GM12878 (cell line): Measurements from ENCODE around the gene AFAP1L2. TPM values are rescaled to one million over a fixed set of nuclear protein-coding genes. Genes with fewer than 3 reads are reported as not detected.

ENCODE experiments used
- ATAC-seq: fragments of 200-7000 bp; cut with Tn5 transposase; 3 replicates; pipeline ENCODE4 v1.9.1; 2020; ENCODE audit warnings: mild to moderate bottlenecking, moderate library complexity
- BruUV-seq: library from RNA; stranded (reverse); fragments of 400-500 nt; replicated peaks from 2 replicates; lab custom pipeline; 2021; lab: Mats Ljungman, UMichigan
- CTCF ChIA-PET: fragments of 300-600 bp; sonication (Branson Sonifier 250); formaldehyde crosslinking; extraction: SDS; loops from one replicate; lab custom pipeline; 2021; ENCODE audit warnings: inconsistent platforms; lab: Yijun Ruan, JAX
- POLR2A ChIA-PET: fragments of 350-600 bp; formaldehyde crosslinking; extraction: SDS; loops from one replicate; lab custom pipeline; 2021; ENCODE audit warnings: inconsistent platforms; lab: Charles Lee
- RAD21 ChIA-PET: fragments of 300-600 bp; sonication (Branson Sonifier 250); formaldehyde crosslinking; loops from one replicate; lab custom pipeline; 2023; ENCODE audit warnings: antibody characterized with exemption; ENCODE audit not compliant: unreplicated experiment; lab: Charles Lee
- SMC1A ChIA-PET: fragments of 300-600 bp; sonication (Branson Sonifier 250); formaldehyde crosslinking; loops from one replicate; lab custom pipeline; 2023; ENCODE audit not compliant: unreplicated experiment, uncharacterized antibody; lab: Charles Lee
- DNase-seq: peaks from one replicate; pipeline ENCODE4 v3.0.0-alpha.2; 2011; ENCODE audit warnings: low read depth, low spot score
- FAIRE-seq: peaks from 3 replicates; lab custom pipeline; 2011; peaks lifted over from hg19 to GRCh38; lab: Jason Lieb, UNC
- H2AFZ ChIP-seq: 2 replicates; pipeline ENCODE4 v1.6.0; 2011; ENCODE audit warnings: low read depth, low read length, control low read depth; ENCODE audit not compliant: control insufficient read depth
- H3K27ac ChIP-seq: 2 replicates; pipeline ENCODE4 v1.5.1; 2011; ENCODE audit warnings: control low read depth; ENCODE audit not compliant: control insufficient read depth, insufficient read depth
- H3K27me3 ChIP-seq, 2 experiments: replicated peaks in 1 of 2; 2 replicates each; pipeline versions ENCODE4 v1.6.0 to v1.6.1; 2011; ENCODE audit warnings: low read length in 1 of 2; ENCODE audit not compliant: control insufficient read depth in 2 of 2, insufficient read depth in 2 of 2
- H3K36me3 ChIP-seq, 2 experiments: 2 replicates each; pipeline ENCODE4 v1.5.1; 2011; ENCODE audit warnings: low read length in 1 of 2; ENCODE audit not compliant: control insufficient read depth in 2 of 2, insufficient read depth in 2 of 2
- H3K4me1 ChIP-seq: 2 replicates; pipeline ENCODE4 v1.6.1; 2011; ENCODE audit warnings: mild to moderate bottlenecking, low read length, moderate library complexity, mixed read lengths; ENCODE audit not compliant: control insufficient read depth, insufficient read depth
- H3K4me2 ChIP-seq: 2 replicates; pipeline ENCODE4 v1.6.0; 2011; ENCODE audit warnings: control low read depth; ENCODE audit not compliant: control insufficient read depth, insufficient read depth
- H3K4me3 ChIP-seq: fragments of 200-600 bp; sonication (generic); 2 replicates; pipeline ENCODE4 v1.5.1; 2016
- H3K79me2 ChIP-seq: 2 replicates; pipeline ENCODE4 v1.6.0; 2011; ENCODE audit warnings: low read length; ENCODE audit not compliant: control insufficient read depth, insufficient read depth
- H3K9ac ChIP-seq: 2 replicates; pipeline ENCODE4 v1.8.0; 2011; ENCODE audit warnings: low read length, control low read depth, mixed read lengths; ENCODE audit not compliant: control insufficient read depth, insufficient read depth
- H3K9me3 ChIP-seq: replicated peaks from 3 replicates; pipeline ENCODE4 v1.5.1; 2011; ENCODE audit warnings: mild to moderate bottlenecking, low read length; ENCODE audit not compliant: control insufficient read depth, insufficient read depth
- H4K20me1 ChIP-seq: 2 replicates; pipeline ENCODE4 v1.6.0; 2011; ENCODE audit not compliant: control insufficient read depth, insufficient read depth
- NFXL1 ChIP-seq: fragments of 450-650 bp; IDR thresholded peaks from 2 replicates; pipeline ENCODE4 v1.6.1; 2017; ENCODE audit warnings: antibody characterized with exemption, mild to moderate bottlenecking, borderline replicate concordance
- NR2F1 ChIP-seq: fragments of 450-650 bp; conservative IDR thresholded peaks from 2 replicates; pipeline ENCODE4 v1.6.1; 2017; ENCODE audit warnings: mild to moderate bottlenecking
- ZNF24 ChIP-seq: fragments of 450-650 bp; IDR thresholded peaks from 2 replicates; pipeline ENCODE4 v1.6.1; 2017; ENCODE audit warnings: antibody characterized with exemption, mild to moderate bottlenecking
- WGBS: methylation state at CpG from one replicate; pipeline ENCODE4 v1.1.6; 2016; ENCODE audit warnings: low lambda C conversion rate; ENCODE audit not compliant: insufficient replicate concordance, insufficient coverage; ENCODE audit errors: missing lambda C conversion rate; 5-methylcytosine and 5-hydroxymethylcytosine counted together
- in situ Hi-C: fragments of 300-500 bp; cut with MboI; formaldehyde crosslinking; loops from 9 replicates; pipeline ENCODE4 v1.14.3; 2018; ENCODE audit warnings: mixed read lengths
- intact Hi-C: fragments of 100-400 bp; cut with micrococcal nuclease; formaldehyde crosslinking; loops from one replicate; pipeline ENCODE4 v1.14.2; 2022; ENCODE audit not compliant: unreplicated experiment
- polyA plus RNA-seq, 11 experiments: library from polyadenylated mRNA; depleted of rRNA in 4 of 11; unstranded in 6 of 11; stranded (reverse) in 5 of 11; fragments of >200 nt; fragmentation: Nextera tagmentation in 4 of 11; fragmentation: Illumina TruSeq in 1 of 11; extraction: Ambion mirVana in 4 of 11; extraction: Trizol in 1 of 11; gene quantifications; 1 replicate in 1 of 11; 2 replicates in 10 of 11; pipeline versions ENCODE4 v1.2.1 to v1.2.3, GENCODE V29; 2011 to 2016; ENCODE audit warnings: inconsistent platforms in 2 of 11, missing spikeins in 2 of 11, low read depth in 1 of 11
- total RNA-seq, 4 experiments: library from RNA; depleted of rRNA in 3 of 4; stranded (reverse); fragments of >200 nt in 3 of 4; fragmentation: Illumina TruSeq in 1 of 4; extraction: Trizol in 1 of 4; gene quantifications; 2 replicates each; pipeline versions ENCODE4 v1.2.1 to v1.2.3, GENCODE V29; 2013 to 2021
- TF ChIP-seq, protein P1 (sequence below): fragments of 450-650 bp; IDR thresholded peaks from 2 replicates; pipeline ENCODE4 v1.6.1; 2017; ENCODE audit warnings: low read depth, mild to moderate bottlenecking, moderate library complexity
- TF ChIP-seq, protein P2 (sequence below): IDR thresholded peaks from 2 replicates; pipeline ENCODE4 v1.6.1; 2012; ENCODE audit warnings: mild to moderate bottlenecking, low read depth, low read length

Gene AFAP1L2
- total and polyA plus RNA-seq, 10 of the 15 experiments (the other 5 are each of a cell fraction or from before 2014, with no cell fraction given): 0.03 to 4.0 (median 0.34) TPM

DNA sequence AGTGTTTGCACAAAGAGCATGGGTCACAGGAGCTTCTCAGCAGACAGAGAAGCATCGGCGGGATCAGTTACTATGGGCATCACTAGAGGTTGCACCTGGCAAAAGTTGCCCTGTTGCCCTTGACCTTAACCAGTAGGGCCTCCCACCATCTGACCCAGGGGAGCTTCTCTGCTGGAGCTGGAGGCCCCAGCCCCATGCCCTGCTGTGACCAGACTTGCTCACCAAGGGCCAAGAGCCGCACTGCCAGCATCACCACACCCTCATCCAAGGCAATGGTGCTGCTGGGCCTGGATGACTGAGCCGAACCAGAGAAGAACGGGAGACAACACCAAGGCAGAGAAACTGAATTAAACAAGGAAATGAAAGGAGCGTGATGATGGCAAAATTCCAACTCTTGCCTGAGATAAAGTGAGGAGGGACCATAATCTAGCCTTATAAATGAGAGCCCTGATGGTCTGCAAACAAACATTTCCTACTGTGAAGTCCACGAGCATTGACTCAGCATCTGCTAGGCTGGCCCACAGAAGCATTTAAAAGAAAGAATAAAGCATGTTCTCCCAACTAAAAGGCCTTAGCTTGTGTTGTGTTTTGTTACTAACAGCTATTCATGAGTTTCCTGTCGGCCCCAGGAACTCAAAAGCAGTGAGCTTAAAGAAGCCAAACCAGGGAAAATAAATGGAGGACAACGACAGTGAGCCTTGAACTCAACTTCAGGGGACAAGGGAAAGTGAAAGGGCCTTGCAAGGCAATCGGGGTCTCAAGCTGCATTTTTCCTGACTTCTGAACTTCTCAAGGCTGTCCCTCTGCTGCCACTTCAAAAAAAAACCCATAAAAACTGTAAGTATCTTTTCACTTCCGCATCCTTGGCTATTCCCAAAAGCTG lies 60.4 kb downstream of the AFAP1L2 start (continued):
- TF ChIP-seq NR2F1: no peak

DNA sequence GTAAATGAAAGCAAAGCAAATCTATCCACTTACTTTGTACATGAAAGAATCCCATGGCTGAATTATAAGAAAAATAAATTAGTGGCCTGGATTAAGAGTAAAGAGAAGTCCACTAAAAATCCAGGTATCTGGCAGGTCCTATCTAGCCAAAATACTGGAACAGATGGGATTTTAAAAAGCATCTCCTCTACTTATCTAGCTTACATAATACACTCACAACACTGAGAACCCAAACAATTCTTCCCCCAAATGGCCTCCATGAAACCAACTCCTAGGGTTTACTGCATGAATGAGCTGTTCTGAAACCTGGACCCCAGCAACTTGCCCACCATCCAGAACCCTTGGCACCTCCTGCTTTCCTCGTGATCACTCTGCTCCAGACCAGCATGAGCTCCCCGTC lies 61.3 kb downstream of the AFAP1L2 start:
- Histone ChIP-seq H3K4me3 (no peak overlapping the region), H2AFZ (no peak overlapping the region), H3K4me2 (no peak overlapping the region), H3K9ac (no peak overlapping the region), H3K27ac (no peak overlapping the region), H3K27me3 (peaks cover 0 to 2% of the 10 kb centered on the region in 2 experiments; a peak in 3 of 4 replicates), H3K9me3 (no peaks in the 10 kb centered on the region), H3K79me2 (no peaks in the 10 kb centered on the region), H3K4me1 (no peaks in the 10 kb centered on the region; the same call in 1 of the 2 replicates), H4K20me1 (no peaks in the 10 kb centered on the region), H3K36me3 (no peaks in the 10 kb centered on the region)
- RAD21 ChIA-PET: interaction anchor here (0.8 to 1.9 kb wide), 2 partner anchors 26 to 55 kb away, joined by 4 to 5 read pairs; no protein-coding TSS in a partner anchor
- intact Hi-C loops: no loop called here
- CTCF ChIA-PET: interaction anchor here (1.0 to 2.8 kb wide), 4 partner anchors 24 to 128 kb away, joined by 3 to 9 read pairs (median 4); no protein-coding TSS in a partner anchor
- no peak for FAIRE-seq
- 33% methylated on average over 2 of the region's 2 CpGs for WGBS
- DNase-seq: no peak
- no TSS peak for BruUV-seq
- no peak for ATAC-seq
- in situ Hi-C loops: no loop called here
- SMC1A ChIA-PET: interaction anchor here (1.1 kb wide), 1 partner anchor 55 kb away, joined by 3 read pairs; no protein-coding TSS in a partner anchor
- TF ChIP-seq ZNF24 (no peak), NFXL1 (no peak)
- TF ChIP-seq, protein P1, sequence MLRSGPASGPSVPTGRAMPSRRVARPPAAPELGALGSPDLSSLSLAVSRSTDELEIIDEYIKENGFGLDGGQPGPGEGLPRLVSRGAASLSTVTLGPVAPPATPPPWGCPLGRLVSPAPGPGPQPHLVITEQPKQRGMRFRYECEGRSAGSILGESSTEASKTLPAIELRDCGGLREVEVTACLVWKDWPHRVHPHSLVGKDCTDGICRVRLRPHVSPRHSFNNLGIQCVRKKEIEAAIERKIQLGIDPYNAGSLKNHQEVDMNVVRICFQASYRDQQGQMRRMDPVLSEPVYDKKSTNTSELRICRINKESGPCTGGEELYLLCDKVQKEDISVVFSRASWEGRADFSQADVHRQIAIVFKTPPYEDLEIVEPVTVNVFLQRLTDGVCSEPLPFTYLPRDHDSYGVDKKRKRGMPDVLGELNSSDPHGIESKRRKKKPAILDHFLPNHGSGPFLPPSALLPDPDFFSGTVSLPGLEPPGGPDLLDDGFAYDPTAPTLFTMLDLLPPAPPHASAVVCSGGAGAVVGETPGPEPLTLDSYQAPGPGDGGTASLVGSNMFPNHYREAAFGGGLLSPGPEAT: no peak
- TF ChIP-seq, protein P2, sequence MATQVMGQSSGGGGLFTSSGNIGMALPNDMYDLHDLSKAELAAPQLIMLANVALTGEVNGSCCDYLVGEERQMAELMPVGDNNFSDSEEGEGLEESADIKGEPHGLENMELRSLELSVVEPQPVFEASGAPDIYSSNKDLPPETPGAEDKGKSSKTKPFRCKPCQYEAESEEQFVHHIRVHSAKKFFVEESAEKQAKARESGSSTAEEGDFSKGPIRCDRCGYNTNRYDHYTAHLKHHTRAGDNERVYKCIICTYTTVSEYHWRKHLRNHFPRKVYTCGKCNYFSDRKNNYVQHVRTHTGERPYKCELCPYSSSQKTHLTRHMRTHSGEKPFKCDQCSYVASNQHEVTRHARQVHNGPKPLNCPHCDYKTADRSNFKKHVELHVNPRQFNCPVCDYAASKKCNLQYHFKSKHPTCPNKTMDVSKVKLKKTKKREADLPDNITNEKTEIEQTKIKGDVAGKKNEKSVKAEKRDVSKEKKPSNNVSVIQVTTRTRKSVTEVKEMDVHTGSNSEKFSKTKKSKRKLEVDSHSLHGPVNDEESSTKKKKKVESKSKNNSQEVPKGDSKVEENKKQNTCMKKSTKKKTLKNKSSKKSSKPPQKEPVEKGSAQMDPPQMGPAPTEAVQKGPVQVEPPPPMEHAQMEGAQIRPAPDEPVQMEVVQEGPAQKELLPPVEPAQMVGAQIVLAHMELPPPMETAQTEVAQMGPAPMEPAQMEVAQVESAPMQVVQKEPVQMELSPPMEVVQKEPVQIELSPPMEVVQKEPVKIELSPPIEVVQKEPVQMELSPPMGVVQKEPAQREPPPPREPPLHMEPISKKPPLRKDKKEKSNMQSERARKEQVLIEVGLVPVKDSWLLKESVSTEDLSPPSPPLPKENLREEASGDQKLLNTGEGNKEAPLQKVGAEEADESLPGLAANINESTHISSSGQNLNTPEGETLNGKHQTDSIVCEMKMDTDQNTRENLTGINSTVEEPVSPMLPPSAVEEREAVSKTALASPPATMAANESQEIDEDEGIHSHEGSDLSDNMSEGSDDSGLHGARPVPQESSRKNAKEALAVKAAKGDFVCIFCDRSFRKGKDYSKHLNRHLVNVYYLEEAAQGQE: no peak
- POLR2A ChIA-PET: no interaction called here
